Esophagus muscularis mucosa (tissue), 3 donors: ENCODE results near the gene AANAT.

Experiments used
- CTCF ChIP-seq, 3 experiments: fragments of 200-600 bp in 2 of 3; fragments of 450-650 bp in 1 of 3; sonication (generic) in 2 of 3; IDR thresholded peaks; one replicate each; pipeline ENCODE4 v1.5.1; 2017 to 2019; ENCODE audit warnings: antibody characterized with exemption in 3 of 3, mild to moderate bottlenecking in 2 of 3, moderate library complexity in 1 of 3
- EP300 ChIP-seq: sonication (generic); formaldehyde crosslinking; IDR thresholded peaks from one replicate; pipeline ENCODE4 v1.6.1; 2017; ENCODE audit warnings: antibody characterized with exemption

DNA sequence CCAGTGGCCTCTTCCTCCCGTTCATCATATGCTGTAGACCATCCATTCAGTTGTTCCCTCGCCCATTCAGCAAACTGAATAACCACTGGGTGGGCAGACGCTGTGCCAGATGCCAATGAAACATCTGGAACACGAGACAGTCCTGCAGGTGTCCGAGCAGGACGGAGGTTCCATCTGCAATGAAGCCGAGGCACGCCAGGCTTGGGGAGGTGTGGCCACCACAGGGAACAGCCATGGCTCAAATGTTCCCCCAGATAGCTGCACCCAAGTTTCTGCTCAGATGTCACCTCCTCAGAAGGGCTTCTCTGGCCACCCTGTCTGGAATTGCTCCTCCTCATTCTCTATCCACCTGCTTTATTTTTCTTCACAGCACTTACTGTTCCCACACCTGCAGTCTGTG, 45.0 kb upstream of the AANAT start:
- TF ChIP-seq CTCF (IDR thresholded peaks at IDR 0.05) (no peak), EP300 (no peak)
